ENCODE data around the gene S100Z.

The S100Z gene
- long read RNA-seq, transcript S100Z-201 (5 exons, 1,468 nt), result major isoform, 6 of 11 reads
- long read RNA-seq, partial matches to known transcripts, result 0 of 11 reads
- long read RNA-seq, other reads (novel, unspliced or antisense), result 5 of 11 reads

DNA sequence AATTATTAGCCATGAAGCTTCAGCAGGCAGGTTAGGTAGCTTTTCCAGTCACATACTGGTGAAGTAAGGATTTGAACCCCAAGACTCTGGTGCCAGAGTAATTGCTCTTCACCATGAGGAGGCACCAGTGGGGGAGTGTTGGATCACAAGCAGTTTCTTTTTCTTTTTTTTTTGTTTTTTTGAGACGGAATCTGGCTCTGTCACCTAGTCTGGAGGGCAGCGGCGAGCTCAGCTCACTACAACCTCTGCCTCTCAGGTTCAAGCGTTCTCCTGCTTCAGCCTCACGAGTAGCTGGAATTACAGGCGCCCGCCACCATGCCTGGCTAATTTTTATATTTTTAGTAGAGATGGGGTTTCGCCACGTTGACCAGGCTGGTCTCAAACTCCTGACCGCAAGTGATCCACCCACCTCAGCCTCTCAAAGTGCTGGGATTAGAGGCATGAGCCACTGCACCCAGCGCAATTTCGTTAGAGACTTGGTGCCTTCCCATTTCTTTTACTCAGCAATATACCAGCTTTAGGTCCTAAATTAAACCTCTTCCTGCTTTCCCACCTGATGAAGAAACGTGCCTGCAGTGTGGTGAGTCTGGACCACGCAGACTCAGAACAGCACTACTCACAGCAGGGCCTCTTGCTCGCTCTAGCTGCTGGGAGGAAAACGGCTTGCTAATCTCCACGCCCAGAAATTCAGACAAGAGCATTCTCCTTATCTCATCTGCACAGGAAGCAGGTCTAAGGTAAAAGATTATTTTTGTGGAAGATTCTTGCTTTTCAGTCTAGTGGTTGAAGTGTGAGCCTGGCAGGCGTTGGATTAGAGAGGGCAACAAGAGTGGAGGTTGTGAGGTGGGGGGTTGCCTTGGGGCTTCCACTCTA is at the start of gene S100Z:
Gene S100Z, plus strand, starts transcription at position 596 of the 873 bp plus-strand sequence. CDS start 25,346 bp downstream, outside the sequence.
- Histone ChIP-seq H3K27ac (replicated peaks) (peak within 1 kb of the TSS; percentile 67), H3K27me3 (ENCODE audit: insufficient read depth, poor library complexity, severe bottlenecking) (no peaks in the 10 kb centered on the region), H3K4me3 (replicated peaks; ENCODE audit: insufficient read depth, low read length) (no peak within 1 kb of the TSS)
- peak in 1 of 2 experiments; percentile 64 for DNase-seq (ENCODE audit: low read depth in 1 of 2, low spot score in 1 of 2)
- TF ChIP-seq, protein P1, sequence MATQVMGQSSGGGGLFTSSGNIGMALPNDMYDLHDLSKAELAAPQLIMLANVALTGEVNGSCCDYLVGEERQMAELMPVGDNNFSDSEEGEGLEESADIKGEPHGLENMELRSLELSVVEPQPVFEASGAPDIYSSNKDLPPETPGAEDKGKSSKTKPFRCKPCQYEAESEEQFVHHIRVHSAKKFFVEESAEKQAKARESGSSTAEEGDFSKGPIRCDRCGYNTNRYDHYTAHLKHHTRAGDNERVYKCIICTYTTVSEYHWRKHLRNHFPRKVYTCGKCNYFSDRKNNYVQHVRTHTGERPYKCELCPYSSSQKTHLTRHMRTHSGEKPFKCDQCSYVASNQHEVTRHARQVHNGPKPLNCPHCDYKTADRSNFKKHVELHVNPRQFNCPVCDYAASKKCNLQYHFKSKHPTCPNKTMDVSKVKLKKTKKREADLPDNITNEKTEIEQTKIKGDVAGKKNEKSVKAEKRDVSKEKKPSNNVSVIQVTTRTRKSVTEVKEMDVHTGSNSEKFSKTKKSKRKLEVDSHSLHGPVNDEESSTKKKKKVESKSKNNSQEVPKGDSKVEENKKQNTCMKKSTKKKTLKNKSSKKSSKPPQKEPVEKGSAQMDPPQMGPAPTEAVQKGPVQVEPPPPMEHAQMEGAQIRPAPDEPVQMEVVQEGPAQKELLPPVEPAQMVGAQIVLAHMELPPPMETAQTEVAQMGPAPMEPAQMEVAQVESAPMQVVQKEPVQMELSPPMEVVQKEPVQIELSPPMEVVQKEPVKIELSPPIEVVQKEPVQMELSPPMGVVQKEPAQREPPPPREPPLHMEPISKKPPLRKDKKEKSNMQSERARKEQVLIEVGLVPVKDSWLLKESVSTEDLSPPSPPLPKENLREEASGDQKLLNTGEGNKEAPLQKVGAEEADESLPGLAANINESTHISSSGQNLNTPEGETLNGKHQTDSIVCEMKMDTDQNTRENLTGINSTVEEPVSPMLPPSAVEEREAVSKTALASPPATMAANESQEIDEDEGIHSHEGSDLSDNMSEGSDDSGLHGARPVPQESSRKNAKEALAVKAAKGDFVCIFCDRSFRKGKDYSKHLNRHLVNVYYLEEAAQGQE (IDR thresholded peaks at IDR 0.05; ENCODE audit: insufficient replicate concordance, low read depth), result no peak
- TF ChIP-seq, protein P2, sequence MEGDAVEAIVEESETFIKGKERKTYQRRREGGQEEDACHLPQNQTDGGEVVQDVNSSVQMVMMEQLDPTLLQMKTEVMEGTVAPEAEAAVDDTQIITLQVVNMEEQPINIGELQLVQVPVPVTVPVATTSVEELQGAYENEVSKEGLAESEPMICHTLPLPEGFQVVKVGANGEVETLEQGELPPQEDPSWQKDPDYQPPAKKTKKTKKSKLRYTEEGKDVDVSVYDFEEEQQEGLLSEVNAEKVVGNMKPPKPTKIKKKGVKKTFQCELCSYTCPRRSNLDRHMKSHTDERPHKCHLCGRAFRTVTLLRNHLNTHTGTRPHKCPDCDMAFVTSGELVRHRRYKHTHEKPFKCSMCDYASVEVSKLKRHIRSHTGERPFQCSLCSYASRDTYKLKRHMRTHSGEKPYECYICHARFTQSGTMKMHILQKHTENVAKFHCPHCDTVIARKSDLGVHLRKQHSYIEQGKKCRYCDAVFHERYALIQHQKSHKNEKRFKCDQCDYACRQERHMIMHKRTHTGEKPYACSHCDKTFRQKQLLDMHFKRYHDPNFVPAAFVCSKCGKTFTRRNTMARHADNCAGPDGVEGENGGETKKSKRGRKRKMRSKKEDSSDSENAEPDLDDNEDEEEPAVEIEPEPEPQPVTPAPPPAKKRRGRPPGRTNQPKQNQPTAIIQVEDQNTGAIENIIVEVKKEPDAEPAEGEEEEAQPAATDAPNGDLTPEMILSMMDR (IDR thresholded peaks at IDR 0.05; ENCODE audit: insufficient read depth, low read length), result no peak
- TF ChIP-seq SPI1 (IDR thresholded peaks at IDR 0.05; ENCODE audit: borderline replicate concordance, low read depth) (no peak), GABPA (IDR thresholded peaks at IDR 0.05; ENCODE audit: low read depth) (no peak), POLR2AphosphoS5 (IDR thresholded peaks at IDR 0.05; ENCODE audit: low read depth) (no peak)

DNA sequence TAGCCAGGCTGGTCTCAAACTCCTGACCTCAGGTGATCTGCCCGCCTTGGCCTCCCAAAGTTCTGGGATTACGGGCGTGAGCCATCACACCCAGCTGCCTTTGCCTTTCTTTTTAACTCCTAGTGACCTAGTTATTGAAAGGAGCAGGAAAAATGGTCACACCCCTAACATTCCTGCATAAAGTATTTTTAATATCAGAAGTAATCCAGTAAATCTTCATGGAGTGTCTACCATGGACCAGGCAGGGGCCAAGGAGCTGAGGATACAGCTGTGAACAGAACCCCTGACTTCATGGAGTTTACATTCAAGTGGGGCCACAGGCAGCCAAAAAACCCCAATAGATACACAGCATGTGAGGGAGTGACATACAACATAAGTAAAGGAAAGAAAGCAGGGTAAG is 49.2 kb upstream of the S100Z start:
- no peak for DNase-seq (ENCODE audit: low read depth in 1 of 2, low spot score in 1 of 2)

DNA sequence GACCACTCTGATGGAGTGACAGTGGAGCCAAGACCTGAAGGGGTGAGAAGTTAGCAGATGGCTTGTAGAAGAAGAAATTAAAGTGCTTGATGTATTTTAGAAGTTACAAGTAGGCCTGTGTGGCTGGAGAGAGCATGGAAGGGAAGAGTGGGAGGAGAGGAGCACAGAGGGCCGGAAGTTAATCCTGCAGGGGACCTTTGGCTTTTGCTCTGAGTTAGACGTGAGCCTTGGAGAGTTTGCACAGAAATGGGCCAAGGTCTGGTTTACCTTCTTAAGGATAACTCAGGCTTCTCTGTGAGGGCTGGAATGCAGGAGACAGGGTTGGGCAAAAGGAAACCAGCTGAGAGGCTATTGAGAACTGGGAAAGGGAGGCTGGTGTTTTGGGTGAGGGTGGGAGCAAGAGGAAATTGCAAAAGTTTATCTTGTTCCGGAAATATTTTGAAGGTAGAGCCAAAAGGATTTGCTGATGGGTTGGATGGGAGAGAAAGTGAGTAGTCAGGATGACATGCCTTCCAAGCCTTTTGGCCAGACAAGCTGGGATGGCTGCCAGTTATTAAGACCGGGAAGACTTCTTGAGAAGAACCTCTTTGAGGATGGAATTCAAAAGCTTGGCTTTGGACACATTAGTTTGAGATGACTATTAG is 48.5 kb upstream of the S100Z start:
- no peak for DNase-seq (ENCODE audit: low read depth in 1 of 2, low spot score in 1 of 2)
- Histone ChIP-seq H3K27ac (replicated peaks) (no peak overlapping the region), H3K27me3 (ENCODE audit: insufficient read depth, poor library complexity, severe bottlenecking) (no peaks in the 10 kb centered on the region), H3K4me3 (replicated peaks; ENCODE audit: insufficient read depth, low read length) (no peak overlapping the region)
- TF ChIP-seq SPI1 (IDR thresholded peaks at IDR 0.05; ENCODE audit: borderline replicate concordance, low read depth), result no peak
- TF ChIP-seq, protein P1 (IDR thresholded peaks at IDR 0.05; ENCODE audit: insufficient replicate concordance, low read depth), result no peak
- TF ChIP-seq, protein P2 (IDR thresholded peaks at IDR 0.05; ENCODE audit: insufficient read depth, low read length), result no peak
- no peak for TF ChIP-seq POLR2AphosphoS5 (IDR thresholded peaks at IDR 0.05; ENCODE audit: low read depth)
- TF ChIP-seq GABPA (IDR thresholded peaks at IDR 0.05; ENCODE audit: low read depth), result no peak

More for the DNA sequence above, 49.2 kb upstream of the S100Z start:
- Histone ChIP-seq H3K27ac (replicated peaks) (no peak overlapping the region), H3K4me3 (replicated peaks; ENCODE audit: insufficient read depth, low read length) (no peak overlapping the region), H3K27me3 (ENCODE audit: insufficient read depth, poor library complexity, severe bottlenecking) (no peaks in the 10 kb centered on the region)
- TF ChIP-seq GABPA (IDR thresholded peaks at IDR 0.05; ENCODE audit: low read depth) (no peak), SPI1 (IDR thresholded peaks at IDR 0.05; ENCODE audit: borderline replicate concordance, low read depth) (no peak), POLR2AphosphoS5 (IDR thresholded peaks at IDR 0.05; ENCODE audit: low read depth) (no peak)
- TF ChIP-seq, protein P1 (IDR thresholded peaks at IDR 0.05; ENCODE audit: insufficient replicate concordance, low read depth), result no peak
- TF ChIP-seq, protein P2 (IDR thresholded peaks at IDR 0.05; ENCODE audit: insufficient read depth, low read length), result no peak

Data from HL-60 (cell line).